ENCODE measurements around the gene NDOR1. TPM values are rescaled to one million over a fixed set of nuclear protein-coding genes. Genes with fewer than 3 reads are reported as not detected.
A peak's percentile ranks its signal among the peaks of the same experiment; 100 is the strongest.

Gene NDOR1
- total RNA-seq, 1 donor from 2014 or later = 22.5 TPM

- no peak for TF ChIP-seq CTCF (IDR thresholded peaks at IDR 0.05; ENCODE audit: unreplicated experiment)
- DNase-seq (ENCODE audit: low spot score) = no peak
- no peaks in the 10 kb centered on the region for H3K36me3 Mint-ChIP-seq (ENCODE audit: low read depth, unreplicated experiment)
- H3K4me1 Mint-ChIP-seq (ENCODE audit: unreplicated experiment) = peaks cover 2% of the 10 kb centered on the region
- H3K27me3 Mint-ChIP-seq (ENCODE audit: unreplicated experiment) = peaks cover 9% of the 10 kb centered on the region
- peak overlapping the region; percentile 88 for H3K4me3 Mint-ChIP-seq (ENCODE audit: unreplicated experiment)
- H3K27ac Mint-ChIP-seq (ENCODE audit: unreplicated experiment) = no peak overlapping the region
- no peaks in the 10 kb centered on the region for H3K9me3 Mint-ChIP-seq (ENCODE audit: unreplicated experiment)
These were observed 5.9 kb upstream of the NDOR1 start for GRCh38 chr9:137199411-137200121.

- H3K27ac Mint-ChIP-seq (ENCODE audit: unreplicated experiment) = no peak within 1 kb of the TSS
- H3K36me3 Mint-ChIP-seq (ENCODE audit: low read depth, unreplicated experiment) = no peaks in the 10 kb centered on the region
- peaks cover 10% of the 10 kb centered on the region for H3K27me3 Mint-ChIP-seq (ENCODE audit: unreplicated experiment)
These were observed 4.9 kb upstream of the NDOR1 start, which contains the start of gene TPRN for GRCh38 chr9:137200311-137201204. TSS of gene TPRN (minus strand) at chr9:137200741. CDS start at chr9:137200711, 30 bp downstream.

GRCh38 chr9:137201205-137201868 lies 4.2 kb upstream of the NDOR1 start:
- Mint-ChIP-seq H3K4me1 (ENCODE audit: unreplicated experiment) (peaks cover 8% of the 10 kb centered on the region), H3K27ac (ENCODE audit: unreplicated experiment) (no peak overlapping the region), H3K36me3 (ENCODE audit: low read depth, unreplicated experiment) (no peaks in the 10 kb centered on the region), H3K4me3 (ENCODE audit: unreplicated experiment) (peak overlapping the region; percentile 77), H3K9me3 (ENCODE audit: unreplicated experiment) (no peaks in the 10 kb centered on the region), H3K27me3 (ENCODE audit: unreplicated experiment) (peaks cover 10% of the 10 kb centered on the region)
- no peak for DNase-seq (ENCODE audit: low spot score)
- no peak for TF ChIP-seq CTCF (IDR thresholded peaks at IDR 0.05; ENCODE audit: unreplicated experiment)

More at GRCh38 chr9:137200311-137201204, 4.9 kb upstream of the NDOR1 start, which contains the start of gene TPRN:
- Mint-ChIP-seq H3K4me1 (ENCODE audit: unreplicated experiment) (peaks cover 2% of the 10 kb centered on the region), H3K4me3 (ENCODE audit: unreplicated experiment) (peak within 1 kb of the TSS; percentile 88), H3K9me3 (ENCODE audit: unreplicated experiment) (no peaks in the 10 kb centered on the region)
- TF ChIP-seq CTCF (IDR thresholded peaks at IDR 0.05; ENCODE audit: unreplicated experiment) = no peak
- DNase-seq (ENCODE audit: low spot score) = peak; percentile 98

GRCh38 chr9:137202966-137203365 lies 2.5 kb upstream of the NDOR1 start:
- Mint-ChIP-seq H3K36me3 (ENCODE audit: low read depth, unreplicated experiment) (peaks cover 12% of the 10 kb centered on the region), H3K27ac (ENCODE audit: unreplicated experiment) (no peak overlapping the region)

More at GRCh38 chr9:137202966-137203365, 2.5 kb upstream of the NDOR1 start:
- no peak for TF ChIP-seq CTCF (IDR thresholded peaks at IDR 0.05; ENCODE audit: unreplicated experiment)
- peaks cover 21% of the 10 kb centered on the region for H3K4me1 Mint-ChIP-seq (ENCODE audit: unreplicated experiment)
- peaks cover 8% of the 10 kb centered on the region for H3K27me3 Mint-ChIP-seq (ENCODE audit: unreplicated experiment)
- no peak overlapping the region for H3K4me3 Mint-ChIP-seq (ENCODE audit: unreplicated experiment)
- DNase-seq (ENCODE audit: low spot score) = no peak
- no peaks in the 10 kb centered on the region for H3K9me3 Mint-ChIP-seq (ENCODE audit: unreplicated experiment)

All from endothelial cell (in vitro differentiated cells).